ENCODE data around the gene DST. TPM values are rescaled to one million over a fixed set of nuclear protein-coding genes. Genes with fewer than 3 reads are reported as not detected.

Gene DST
- polyA plus RNA-seq, 3 donors, result 1.1 to 7.4 (median 3.2) TPM

DNA sequence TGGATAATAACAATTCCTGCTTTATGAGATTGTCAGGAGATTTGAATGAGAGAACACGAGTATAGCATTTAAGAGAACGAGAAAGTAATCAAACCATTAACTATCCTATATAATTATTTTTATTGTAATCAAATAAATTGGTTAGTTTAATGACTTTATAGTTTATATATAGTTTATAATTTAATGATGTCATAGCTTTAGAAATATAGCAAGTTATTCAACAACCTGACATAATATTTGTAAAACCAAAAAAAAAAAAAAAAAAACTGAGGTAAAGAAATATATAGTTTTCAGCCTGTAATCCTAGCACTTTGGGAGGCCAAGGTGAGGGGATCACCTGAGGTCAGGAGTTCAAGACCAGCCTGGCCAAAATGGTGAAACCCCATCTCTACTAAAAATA lies 26.4 kb upstream of the DST start:
- no peaks in the 10 kb centered on the region for H4K20me1 ChIP-seq (ENCODE audit: insufficient read depth, low read length)
- Mint-ChIP-seq H3K27ac (no peak overlapping the region), H3K4me1 (peaks cover 12% of the 10 kb centered on the region), H3K27me3 (ENCODE audit: low read depth in 3 of 3) (no peaks in the 10 kb centered on the region), H3K9me3 (no peaks in the 10 kb centered on the region), H3K36me3 (no peaks in the 10 kb centered on the region), H3K4me3 (no peak overlapping the region)
- intact Hi-C loops (cut with micrococcal nuclease), result no loop called here
- TF ChIP-seq, protein P1, sequence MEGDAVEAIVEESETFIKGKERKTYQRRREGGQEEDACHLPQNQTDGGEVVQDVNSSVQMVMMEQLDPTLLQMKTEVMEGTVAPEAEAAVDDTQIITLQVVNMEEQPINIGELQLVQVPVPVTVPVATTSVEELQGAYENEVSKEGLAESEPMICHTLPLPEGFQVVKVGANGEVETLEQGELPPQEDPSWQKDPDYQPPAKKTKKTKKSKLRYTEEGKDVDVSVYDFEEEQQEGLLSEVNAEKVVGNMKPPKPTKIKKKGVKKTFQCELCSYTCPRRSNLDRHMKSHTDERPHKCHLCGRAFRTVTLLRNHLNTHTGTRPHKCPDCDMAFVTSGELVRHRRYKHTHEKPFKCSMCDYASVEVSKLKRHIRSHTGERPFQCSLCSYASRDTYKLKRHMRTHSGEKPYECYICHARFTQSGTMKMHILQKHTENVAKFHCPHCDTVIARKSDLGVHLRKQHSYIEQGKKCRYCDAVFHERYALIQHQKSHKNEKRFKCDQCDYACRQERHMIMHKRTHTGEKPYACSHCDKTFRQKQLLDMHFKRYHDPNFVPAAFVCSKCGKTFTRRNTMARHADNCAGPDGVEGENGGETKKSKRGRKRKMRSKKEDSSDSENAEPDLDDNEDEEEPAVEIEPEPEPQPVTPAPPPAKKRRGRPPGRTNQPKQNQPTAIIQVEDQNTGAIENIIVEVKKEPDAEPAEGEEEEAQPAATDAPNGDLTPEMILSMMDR (IDR thresholded peaks at IDR 0.05), result no peak
- no peaks in the 10 kb centered on the region for H3K4me1 ChIP-seq (ENCODE audit: control insufficient read depth in 1 of 2, insufficient read depth in 2 of 2, low read length in 2 of 2)
- no peaks in the 10 kb centered on the region for H3K79me2 ChIP-seq (ENCODE audit: insufficient read depth, low read length)
- H3K4me3 ChIP-seq (replicated peaks in 1 of 3; ENCODE audit: low read depth in 2 of 3, low read length in 3 of 3), result no peak overlapping the region
- H3K27me3 ChIP-seq (ENCODE audit: control insufficient read depth in 2 of 2, insufficient read depth in 2 of 2, low read length in 2 of 2), result no peaks in the 10 kb centered on the region
- no peak overlapping the region for H3K4me2 ChIP-seq (replicated peaks; ENCODE audit: extremely low read depth, low read length, poor library complexity, severe bottlenecking)
- H2AFZ ChIP-seq (ENCODE audit: insufficient read depth, low read depth, low read length, poor library complexity, severe bottlenecking), result no peak overlapping the region
- DNase-seq, result no peak
- no peaks in the 10 kb centered on the region for H3K9me3 ChIP-seq (replicated peaks in 1 of 2; ENCODE audit: control insufficient read depth in 1 of 2, insufficient read depth in 1 of 2, low read length in 2 of 2)
- WGBS (ENCODE audit: insufficient coverage), result no CpG with 5 or more reads among the region's 2 CpGs
- H3K36me3 ChIP-seq (replicated peaks in 1 of 2; ENCODE audit: control insufficient read depth in 1 of 2, insufficient read depth in 2 of 2, low read length in 2 of 2), result no peaks in the 10 kb centered on the region
- no peak overlapping the region for H3K27ac ChIP-seq (ENCODE audit: low read depth in 1 of 2, low read length in 2 of 2)
- H3K9ac ChIP-seq (ENCODE audit: insufficient read depth, low read length, poor library complexity, severe bottlenecking), result no peak overlapping the region

DNA sequence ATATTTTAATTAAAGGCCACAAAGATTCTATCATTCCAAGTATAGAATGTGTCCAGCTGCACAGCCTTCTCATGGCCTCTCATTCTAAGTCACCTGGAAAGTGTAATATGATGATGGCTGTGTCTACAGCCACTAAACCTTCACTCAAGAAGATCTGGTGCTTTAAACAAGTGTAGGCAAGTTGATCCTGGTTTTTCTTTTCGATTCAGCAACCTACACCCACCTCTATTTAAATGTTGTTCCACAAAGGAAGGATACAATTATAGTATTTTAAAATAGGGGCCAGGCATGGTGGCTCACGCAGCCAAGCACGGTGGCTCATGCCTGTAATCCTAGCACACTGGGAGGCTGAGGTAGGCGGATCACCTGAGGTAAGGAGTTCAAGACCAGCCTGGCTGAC lies 25.5 kb upstream of the DST start:
- H3K4me1 Mint-ChIP-seq, result peaks cover 12% of the 10 kb centered on the region
- H3K79me2 ChIP-seq (ENCODE audit: insufficient read depth, low read length), result no peaks in the 10 kb centered on the region
- H3K36me3 Mint-ChIP-seq, result no peaks in the 10 kb centered on the region
- no peaks in the 10 kb centered on the region for H4K20me1 ChIP-seq (ENCODE audit: insufficient read depth, low read length)
- H3K4me3 ChIP-seq (replicated peaks in 1 of 3; ENCODE audit: low read depth in 2 of 3, low read length in 3 of 3), result no peak overlapping the region
- H3K4me3 Mint-ChIP-seq, result no peak overlapping the region
- H3K4me2 ChIP-seq (replicated peaks; ENCODE audit: extremely low read depth, low read length, poor library complexity, severe bottlenecking), result no peak overlapping the region
- no peak overlapping the region for H2AFZ ChIP-seq (ENCODE audit: insufficient read depth, low read depth, low read length, poor library complexity, severe bottlenecking)
- no peaks in the 10 kb centered on the region for H3K9me3 ChIP-seq (replicated peaks in 1 of 2; ENCODE audit: control insufficient read depth in 1 of 2, insufficient read depth in 1 of 2, low read length in 2 of 2)
- intact Hi-C loops (cut with micrococcal nuclease), result no loop called here
- WGBS (ENCODE audit: insufficient coverage), result no CpG with 5 or more reads among the region's 4 CpGs
- H3K36me3 ChIP-seq (replicated peaks in 1 of 2; ENCODE audit: control insufficient read depth in 1 of 2, insufficient read depth in 2 of 2, low read length in 2 of 2), result no peaks in the 10 kb centered on the region
- no peaks in the 10 kb centered on the region for H3K4me1 ChIP-seq (ENCODE audit: control insufficient read depth in 1 of 2, insufficient read depth in 2 of 2, low read length in 2 of 2)
- H3K27ac Mint-ChIP-seq, result no peak overlapping the region
- TF ChIP-seq, protein P1 (IDR thresholded peaks at IDR 0.05), result no peak
- no peaks in the 10 kb centered on the region for H3K27me3 Mint-ChIP-seq (ENCODE audit: low read depth in 3 of 3)
- H3K9me3 Mint-ChIP-seq, result no peaks in the 10 kb centered on the region
- H3K27ac ChIP-seq (ENCODE audit: low read depth in 1 of 2, low read length in 2 of 2), result no peak overlapping the region
- H3K9ac ChIP-seq (ENCODE audit: insufficient read depth, low read length, poor library complexity, severe bottlenecking), result no peak overlapping the region
- no peaks in the 10 kb centered on the region for H3K27me3 ChIP-seq (ENCODE audit: control insufficient read depth in 2 of 2, insufficient read depth in 2 of 2, low read length in 2 of 2)
- no peak for DNase-seq

Measured in CD14-positive monocyte (primary cell).